Transverse colon (tissue), 3 donors: ENCODE measurements around the gene EHMT1.

ENCODE experiments used
- CTCF ChIP-seq, 5 experiments: fragments of 200-600 bp in 3 of 5; fragments of 450-650 bp in 2 of 5; sonication (generic) in 3 of 5; IDR thresholded peaks; 1 replicate in 2 of 5; 2 replicates in 3 of 5; pipeline ENCODE4 v1.5.1; 2016 to 2017; ENCODE audit warnings: antibody characterized with exemption in 5 of 5, inconsistent platforms in 3 of 5, mild to moderate bottlenecking in 2 of 5, moderate library complexity in 1 of 5
- POLR2A ChIP-seq: fragments of 450-650 bp; IDR thresholded peaks from one replicate; pipeline ENCODE4 v1.6.1; 2016; ENCODE audit warnings: antibody characterized with exemption, mild to moderate bottlenecking, moderate library complexity

GRCh38 chr9:137763271-137763955 lies 144.6 kb downstream of the EHMT1 start:
- no peak for TF ChIP-seq CTCF (IDR thresholded peaks at IDR 0.05)
- TF ChIP-seq POLR2A, result no peak
